ENCODE measurements around the gene CHD1.
"Not testable (repeated sequence)": the region's sequence is repeated elsewhere in the genome, so short reads cannot be mapped to it uniquely, and the experiment has no call there.

The CHD1 gene

DNA sequence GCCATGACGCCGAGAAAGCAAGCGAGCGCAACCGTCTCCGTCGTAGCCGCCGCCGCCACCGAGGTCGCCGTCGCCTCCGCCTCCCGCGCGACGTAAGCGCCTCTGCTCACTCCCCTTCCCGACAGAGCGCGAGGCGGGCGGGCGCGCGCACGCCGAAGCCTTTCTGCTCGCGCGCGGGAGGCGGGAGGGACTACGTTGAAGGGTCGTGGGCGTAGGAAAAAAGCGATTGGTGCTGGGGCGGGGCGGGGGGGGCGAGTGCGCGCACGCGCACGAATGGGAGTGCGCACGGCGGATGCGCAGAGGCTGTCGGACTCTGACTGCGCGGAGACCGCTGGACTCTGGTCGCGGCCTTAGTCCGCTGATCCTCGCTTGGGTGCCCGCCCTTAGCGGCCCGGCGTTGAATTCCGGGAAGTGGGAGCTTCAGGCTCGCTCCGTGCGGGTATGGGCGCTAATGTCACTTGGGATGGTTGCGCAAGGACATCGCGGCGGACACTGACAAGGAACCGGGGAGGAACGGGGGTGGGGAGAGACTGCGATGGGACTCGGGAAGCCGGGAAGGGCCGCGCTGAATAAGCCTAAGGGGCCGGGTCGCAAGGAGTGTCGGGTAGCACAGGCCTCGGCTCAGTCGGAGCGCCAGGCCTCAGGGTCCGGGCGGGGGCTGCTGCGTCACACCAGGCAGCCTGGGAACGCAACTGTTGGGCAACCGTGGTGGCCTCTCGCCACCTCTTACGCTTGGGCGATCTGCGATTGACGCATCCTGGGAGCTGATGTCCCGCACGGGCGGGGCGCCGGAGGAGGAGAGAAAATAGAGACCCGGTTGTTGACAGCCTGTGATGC, at the start of gene CHD1:
CHD1 (minus strand) TSS at position 135 of the 837 bp plus-strand sequence. CDS start 2,621 bp downstream, outside the sequence.
- peak; percentile 92 for DNase-seq (ENCODE audit: low read depth)

DNA sequence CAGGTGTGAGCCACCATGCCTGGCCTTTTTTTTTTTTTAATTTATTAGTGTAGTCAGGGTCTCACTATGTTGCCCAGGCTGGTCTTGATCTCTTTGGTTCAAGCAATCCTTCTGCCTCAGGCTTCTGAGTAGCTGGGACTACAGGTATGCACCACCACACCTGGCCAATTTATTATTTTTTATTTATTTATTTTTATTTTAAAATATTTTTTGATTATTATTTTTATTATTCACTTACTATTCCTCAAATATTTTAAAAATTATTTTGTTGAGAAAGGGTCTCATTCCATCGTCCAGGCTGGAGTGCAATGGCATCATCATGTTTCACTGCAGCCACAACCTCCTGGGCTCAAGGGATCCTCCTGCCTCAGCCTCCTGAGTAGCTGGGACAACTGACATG, 49.7 kb upstream of the CHD1 start:
- DNase-seq (ENCODE audit: low read depth), result no peak

- no peak for DNase-seq (ENCODE audit: low read depth)
These were observed 48.9 kb upstream of the CHD1 start for GRCh38 chr5:98977723-98978122.

GRCh38 chr5:98975682-98976407, 47.0 kb upstream of the CHD1 start:
- no peak for DNase-seq (ENCODE audit: low read depth)

- DNase-seq (ENCODE audit: low read depth), result no peak
These were observed 46.4 kb upstream of the CHD1 start for GRCh38 chr5:98975223-98975622.

DNA sequence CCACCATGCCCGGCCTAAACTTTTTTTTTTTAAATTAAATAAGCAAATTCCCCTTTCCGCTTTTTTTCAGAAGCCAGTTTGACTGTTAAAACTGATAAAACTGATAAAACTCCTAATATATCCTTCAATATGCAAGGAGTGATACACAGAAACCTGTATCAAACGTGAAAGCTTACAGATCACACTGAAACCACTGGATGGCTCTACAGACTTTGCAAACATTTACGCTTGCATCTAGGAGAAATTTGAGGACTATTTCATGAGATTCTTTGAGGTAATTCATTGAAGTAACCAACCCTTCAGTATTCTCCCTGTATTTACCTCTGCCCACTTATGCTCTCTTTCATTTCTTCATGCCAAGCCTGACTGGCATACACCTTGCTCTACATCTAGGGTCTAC, 40.6 kb upstream of the CHD1 start:
- no peak for DNase-seq (ENCODE audit: low read depth)

- no peak for DNase-seq (ENCODE audit: low read depth)
These were observed 39.3 kb upstream of the CHD1 start for GRCh38 chr5:98968056-98968564.

- DNase-seq (ENCODE audit: low read depth), result no peak
These were observed 36.4 kb upstream of the CHD1 start for GRCh38 chr5:98965226-98965625.

GRCh38 chr5:98964621-98965020, 35.8 kb upstream of the CHD1 start:
- no peak for DNase-seq (ENCODE audit: low read depth)

- DNase-seq (ENCODE audit: low read depth), result no peak
These were observed 34.2 kb upstream of the CHD1 start for GRCh38 chr5:98963019-98963418.

DNA sequence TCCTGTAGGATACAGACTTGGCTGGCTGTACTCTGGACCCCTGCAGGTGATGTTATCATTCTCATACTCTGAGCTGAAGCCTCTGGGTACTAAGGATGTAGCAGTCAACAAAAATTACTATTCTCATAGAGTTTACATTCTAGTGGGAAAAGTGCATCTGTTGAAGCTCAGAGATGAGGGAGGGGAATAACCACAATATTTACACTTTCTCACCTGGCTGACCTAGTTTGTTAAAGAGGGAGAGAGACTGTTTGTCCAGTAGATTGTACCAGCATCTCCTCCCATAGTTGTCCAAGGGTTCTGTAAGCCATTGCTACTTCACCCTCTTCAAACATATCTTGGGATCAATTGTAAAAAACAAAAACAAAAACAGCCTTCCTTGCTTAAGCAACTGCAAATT, 33.8 kb upstream of the CHD1 start:
- no peak for DNase-seq (ENCODE audit: low read depth)

GRCh38 chr5:98961665-98962344, 33.0 kb upstream of the CHD1 start:
- no peak for DNase-seq (ENCODE audit: low read depth)

GRCh38 chr5:98957307-98957706, 28.5 kb upstream of the CHD1 start:
- no peak for DNase-seq (ENCODE audit: low read depth)

DNA sequence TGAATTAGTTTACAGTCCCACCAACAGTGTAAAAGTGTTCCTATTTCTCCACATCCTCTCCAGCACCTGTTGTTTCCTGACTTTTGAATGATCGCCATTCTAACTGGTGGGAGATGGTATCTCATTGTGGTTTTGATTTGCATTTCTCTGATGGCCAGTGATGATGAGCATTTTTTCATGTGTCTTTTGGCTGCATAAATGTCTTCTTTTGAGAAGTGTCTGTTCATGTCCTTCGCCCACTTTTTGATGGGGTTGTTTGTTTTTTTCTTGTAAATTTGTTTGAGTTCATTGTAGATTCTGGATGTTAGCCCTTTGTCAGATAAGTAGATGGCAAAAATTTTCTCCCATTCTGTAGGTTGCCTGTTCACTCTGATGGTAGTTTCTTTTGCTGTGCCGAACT, 27.1 kb upstream of the CHD1 start:
- not testable (repeated sequence) for DNase-seq (ENCODE audit: low read depth)

DNA sequence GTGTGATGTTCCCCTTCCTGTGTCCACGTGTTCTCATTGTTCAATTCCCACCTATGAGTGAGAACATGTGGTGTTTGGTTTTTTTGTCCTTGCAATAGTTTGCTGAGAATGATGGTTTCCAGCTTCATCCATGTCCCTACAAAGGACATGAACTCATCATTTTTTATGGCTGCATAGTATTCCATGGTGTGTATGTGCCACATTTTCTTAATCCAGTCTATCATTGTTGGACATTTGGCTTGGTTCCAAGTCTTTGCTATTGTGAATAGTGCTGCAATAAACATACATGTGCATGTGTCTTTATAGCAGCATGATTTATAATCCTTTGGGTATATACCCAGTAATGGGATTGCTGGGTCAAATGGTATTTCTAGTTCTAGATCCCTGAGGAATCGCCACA, 26.7 kb upstream of the CHD1 start:
- DNase-seq (ENCODE audit: low read depth), result not testable (repeated sequence)

GRCh38 chr5:98954392-98955028, 25.7 kb upstream of the CHD1 start:
- no peak for DNase-seq (ENCODE audit: low read depth)

GRCh38 chr5:98942847-98943246, 14.0 kb upstream of the CHD1 start:
- DNase-seq (ENCODE audit: low read depth), result no peak

DNA sequence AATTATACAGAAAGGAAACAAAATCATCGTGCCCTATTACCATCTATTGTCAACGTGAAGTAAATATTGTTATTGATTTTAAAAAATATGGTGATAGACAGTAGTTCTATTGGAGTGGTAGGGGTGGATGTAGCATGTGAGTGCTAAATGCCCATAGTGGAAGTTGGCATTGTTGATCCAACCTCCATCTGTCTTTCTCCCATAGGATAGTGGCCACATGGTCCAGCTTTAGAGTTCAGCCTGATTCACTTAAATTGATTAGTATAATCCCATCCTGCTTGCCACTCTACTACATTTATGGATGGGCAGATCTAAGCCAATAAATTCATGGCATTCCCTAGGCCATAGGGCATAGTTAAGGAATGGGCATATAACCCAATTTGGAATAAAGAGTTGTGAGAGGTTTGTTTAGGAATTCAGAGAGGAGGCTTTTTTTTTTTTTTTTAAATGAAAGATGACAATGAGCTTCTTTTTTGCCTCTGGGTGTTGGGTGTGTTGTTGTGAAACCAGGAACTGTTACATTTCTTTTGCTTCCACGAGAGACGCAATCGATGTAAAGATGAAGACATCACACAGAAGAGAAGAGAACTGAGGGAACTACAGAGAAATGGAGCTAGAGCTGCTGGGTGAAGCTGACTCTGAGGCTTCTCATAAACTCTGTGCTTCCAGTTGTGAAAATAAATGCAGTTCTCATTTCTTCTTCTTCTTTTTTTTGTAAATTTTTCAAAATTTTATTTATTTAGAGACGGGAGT, 12.5 kb upstream of the CHD1 start:
- no peak for DNase-seq (ENCODE audit: low read depth)

DNA sequence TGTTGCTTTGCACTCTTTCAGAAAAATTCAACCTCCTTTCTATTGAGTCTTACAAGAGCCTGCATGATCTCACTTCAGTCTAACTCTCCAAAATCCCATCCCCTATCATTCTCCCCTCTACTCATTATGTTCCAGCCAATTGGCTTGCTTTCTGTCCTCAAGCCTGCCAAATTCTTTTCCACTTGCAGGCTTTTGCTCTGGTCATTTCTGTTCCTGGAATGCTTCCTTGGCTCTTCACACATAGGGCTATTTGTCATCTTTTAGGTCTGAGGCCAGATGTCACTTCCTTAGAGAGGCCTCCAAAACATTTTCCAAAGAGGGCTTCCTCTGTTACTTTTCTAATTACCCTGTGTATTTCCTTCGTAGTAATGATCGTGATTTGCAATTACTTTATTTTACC, 11.8 kb upstream of the CHD1 start:
- no peak for DNase-seq (ENCODE audit: low read depth)

DNA sequence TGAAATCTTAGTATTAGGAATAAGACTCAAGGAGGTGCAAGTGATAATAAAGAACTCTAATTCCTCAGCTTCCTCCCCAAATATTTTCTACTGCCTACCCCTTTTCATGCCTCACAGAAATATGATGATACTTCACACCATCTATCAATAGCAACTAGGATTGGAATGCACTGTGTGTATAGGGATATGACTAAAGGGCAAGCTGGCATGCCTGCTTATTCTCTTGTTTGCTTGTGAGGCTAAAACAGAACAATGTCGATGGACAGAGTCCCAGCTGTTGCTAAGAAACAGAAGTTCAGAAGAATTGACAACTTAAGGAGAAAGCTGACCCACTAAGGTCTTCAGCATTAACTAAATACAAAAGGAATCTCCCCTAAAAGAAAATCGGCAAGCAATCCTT, 9.7 kb upstream of the CHD1 start:
- DNase-seq (ENCODE audit: low read depth), result no peak

GRCh38 chr5:98936948-98937715, 8.3 kb upstream of the CHD1 start:
- DNase-seq (ENCODE audit: low read depth), result no peak

All from GM04503 (cell line).